K562 (cell line): ENCODE data around the gene CREB3L1. TPM values are rescaled to one million over a fixed set of nuclear protein-coding genes. Genes with fewer than 3 reads are reported as not detected.

Source experiments
- ASH1L ChIP-seq: fragments of 450-650 bp; IDR thresholded peaks from 2 replicates; pipeline ENCODE4 v1.6.1; 2018; ENCODE audit warnings: borderline replicate concordance, mild to moderate bottlenecking, low read depth; ENCODE audit not compliant: partially characterized antibody
- C11orf30 ChIP-seq: fragments of 450-650 bp; IDR thresholded peaks from 2 replicates; pipeline ENCODE4 v1.6.1; 2016; ENCODE audit warnings: low read depth, mild to moderate bottlenecking
- CCNT2 ChIP-seq: IDR thresholded peaks from 2 replicates; pipeline ENCODE4 v1.6.1; 2011; ENCODE audit warnings: borderline replicate concordance, low read depth, mild to moderate bottlenecking, moderate library complexity, mixed read lengths, low read length; ENCODE audit not compliant: insufficient read length; ENCODE audit errors: extremely low read depth
- FOXA3 ChIP-seq, 2 experiments: fragments of 450-650 bp in 1 of 2; sonication (generic) in 1 of 2; formaldehyde crosslinking; IDR thresholded peaks in 1 of 2; conservative IDR thresholded peaks in 1 of 2; 2 replicates each; pipeline versions ENCODE4 v1.4.0 to v1.8.0; 2020 to 2022; ENCODE audit warnings: mild to moderate bottlenecking in 2 of 2, missing genetic modification reagents in 1 of 2
- GATAD2A ChIP-seq: fragments of 450-650 bp; IDR thresholded peaks from 2 replicates; pipeline ENCODE4 v1.6.1; 2017
- HSF4 ChIP-seq: fragments of 250-450 bp; sonication (Bioruptor Pico); IDR thresholded peaks from 2 replicates; pipeline ENCODE4 v2.1.2; 2022; ENCODE audit warnings: mild to moderate bottlenecking, moderate library complexity, borderline replicate concordance
- IFI16 ChIP-seq: fragments of 250-450 bp; sonication (Bioruptor Pico); IDR thresholded peaks from 2 replicates; pipeline ENCODE4 v2.1.2; 2022; ENCODE audit warnings: mild to moderate bottlenecking, inconsistent platforms
- MAZ ChIP-seq, 2 experiments: fragments of 450-650 bp in 1 of 2; sonication (generic) in 1 of 2; formaldehyde crosslinking; IDR thresholded peaks in 1 of 2; conservative IDR thresholded peaks in 1 of 2; 2 replicates each; pipeline versions ENCODE4 v1.4.0 to v1.5.0; 2020; ENCODE audit warnings: mild to moderate bottlenecking in 1 of 2, missing genetic modification reagents in 1 of 2
- MECOM ChIP-seq: fragments of 250-450 bp; sonication (Bioruptor Pico); IDR thresholded peaks from 2 replicates; pipeline ENCODE4 v1.8.0; 2022; ENCODE audit warnings: inconsistent platforms
- NFIX ChIP-seq: fragments of 250-450 bp; sonication (Bioruptor Pico); IDR thresholded peaks from 2 replicates; pipeline ENCODE4 v1.4.0; 2020; ENCODE audit warnings: low read depth, mild to moderate bottlenecking, moderate library complexity
- NFXL1 ChIP-seq: fragments of 450-650 bp; formaldehyde crosslinking; IDR thresholded peaks from 2 replicates; pipeline ENCODE4 v1.4.0; 2021; ENCODE audit warnings: mild to moderate bottlenecking
- NR1H2 ChIP-seq: sonication (generic); formaldehyde crosslinking; IDR thresholded peaks from 2 replicates; pipeline ENCODE4 v1.4.0; 2020; ENCODE audit warnings: mild to moderate bottlenecking, missing genetic modification reagents
- PML ChIP-seq: IDR thresholded peaks from 2 replicates; pipeline ENCODE4 v1.6.1; 2012; ENCODE audit warnings: low read length, inconsistent platforms
- PURB ChIP-seq: sonication (generic); formaldehyde crosslinking; IDR thresholded peaks from 2 replicates; pipeline ENCODE4 v1.9.0; 2021; ENCODE audit warnings: low read depth, mild to moderate bottlenecking, missing genetic modification reagents
- SAFB ChIP-seq: fragments of 200-400 bp; formaldehyde crosslinking; IDR thresholded peaks from 2 replicates; pipeline ENCODE4 v1.6.1; 2017; ENCODE audit warnings: low read depth, low read length, borderline replicate concordance
- TAF7 ChIP-seq: fragments of 450-650 bp; IDR thresholded peaks from 2 replicates; pipeline ENCODE4 v1.6.1; 2016; ENCODE audit warnings: missing genetic modification characterization, missing compliant biosample characterization
- TAF9B ChIP-seq: fragments of 450-650 bp; IDR thresholded peaks from 2 replicates; pipeline ENCODE4 v1.6.1; 2018; ENCODE audit warnings: mild to moderate bottlenecking; ENCODE audit not compliant: partially characterized antibody
- ZNF785 ChIP-seq: fragments of 250-450 bp; sonication (Bioruptor Pico); IDR thresholded peaks from 2 replicates; pipeline ENCODE4 v1.4.0; 2020; ENCODE audit warnings: mild to moderate bottlenecking
- polyA plus RNA-seq, 8 experiments: library from polyadenylated mRNA; depleted of rRNA in 4 of 8; stranded (reverse) in 5 of 8; unstranded in 3 of 8; fragments of >200 nt; fragmentation: Nextera tagmentation in 2 of 8; fragmentation: Illumina TruSeq in 1 of 8; extraction: Ambion mirVana in 2 of 8; extraction: Trizol in 1 of 8; gene quantifications; 2 replicates each; pipeline versions ENCODE4 v1.2.1 to v1.2.3, GENCODE V29; 2011 to 2014; ENCODE audit warnings: inconsistent platforms in 1 of 8, missing spikeins in 1 of 8
- total RNA-seq, 7 experiments: library from RNA; depleted of rRNA in 6 of 7; stranded (reverse); fragments of >200 nt in 6 of 7; fragmentation: Illumina TruSeq in 2 of 7; extraction: Trizol in 2 of 7; gene quantifications; 2 replicates each; pipeline versions ENCODE4 v1.2.1 to v1.2.3, GENCODE V29; 2011 to 2021; ENCODE audit warnings: low replicate concordance in 1 of 7
- TF ChIP-seq, protein P1 (sequence below): fragments of 250-450 bp; sonication (Bioruptor Pico); IDR thresholded peaks from 2 replicates; pipeline ENCODE4 v1.4.0; 2020; ENCODE audit warnings: borderline replicate concordance
- TF ChIP-seq, protein P2 (sequence below), 2 experiments: fragments of 450-650 bp in 1 of 2; sonication (generic) in 1 of 2; formaldehyde crosslinking; conservative IDR thresholded peaks; 2 replicates each; pipeline versions ENCODE4 v1.4.0 to v1.8.1; 2020 to 2022; ENCODE audit warnings: mild to moderate bottlenecking in 1 of 2, missing genetic modification reagents in 1 of 2
- TF ChIP-seq, protein P3 (sequence below): sonication (generic); formaldehyde crosslinking; IDR thresholded peaks from 2 replicates; pipeline ENCODE4 v1.8.0; 2022; ENCODE audit warnings: mild to moderate bottlenecking, missing genetic modification reagents, borderline replicate concordance
- TF ChIP-seq, protein P4 (sequence below): fragments of 450-650 bp; formaldehyde crosslinking; IDR thresholded peaks from 2 replicates; pipeline ENCODE4 v1.4.0; 2020; ENCODE audit warnings: mild to moderate bottlenecking

The CREB3L1 gene
- total and polyA plus RNA-seq, 9 of the 15 experiments (the other 6 are each of a cell fraction or from before 2014, with no cell fraction given): 1.2 to 27.6 (median 3.7) TPM

DNA sequence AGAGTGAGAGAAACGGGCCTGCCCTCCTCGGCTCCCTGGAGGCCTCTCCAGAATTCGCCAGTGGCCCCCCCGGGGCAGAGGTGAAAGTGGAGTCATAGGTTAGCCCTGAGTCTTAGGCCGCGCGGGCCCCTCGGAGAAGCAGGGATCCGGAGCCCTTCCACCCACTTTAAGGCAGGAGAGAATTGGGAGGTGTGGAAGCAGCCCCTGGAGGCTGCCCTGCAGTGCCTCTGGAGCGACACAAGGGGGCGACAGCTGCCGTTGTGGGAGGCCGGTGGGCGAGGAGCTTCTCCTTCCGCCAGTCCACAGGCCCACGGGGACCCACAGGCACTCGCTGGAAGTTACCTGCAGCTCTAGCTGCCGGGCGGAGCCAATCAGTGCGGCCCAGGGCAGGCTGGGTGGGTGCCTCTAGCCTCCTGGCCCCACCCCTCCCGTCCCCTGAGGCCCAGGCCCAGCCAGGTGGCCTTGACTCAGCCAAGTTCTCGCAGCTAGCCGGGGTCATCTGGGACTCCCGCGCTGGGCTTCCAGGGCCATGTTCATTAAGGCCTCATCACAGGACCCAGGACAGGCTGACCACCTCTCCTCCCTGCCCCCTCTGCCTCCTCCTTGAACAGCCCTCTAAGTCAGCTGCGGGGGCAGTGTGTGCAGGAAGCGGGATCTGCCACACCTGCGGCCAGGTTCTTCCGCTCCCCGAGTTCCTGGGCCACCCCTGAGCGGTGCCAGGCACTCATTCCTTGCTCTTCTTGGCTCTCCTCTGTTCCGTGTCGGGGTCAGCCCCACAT, 74.8 kb downstream of the CREB3L1 start (continued):
- TF ChIP-seq, protein P1, sequence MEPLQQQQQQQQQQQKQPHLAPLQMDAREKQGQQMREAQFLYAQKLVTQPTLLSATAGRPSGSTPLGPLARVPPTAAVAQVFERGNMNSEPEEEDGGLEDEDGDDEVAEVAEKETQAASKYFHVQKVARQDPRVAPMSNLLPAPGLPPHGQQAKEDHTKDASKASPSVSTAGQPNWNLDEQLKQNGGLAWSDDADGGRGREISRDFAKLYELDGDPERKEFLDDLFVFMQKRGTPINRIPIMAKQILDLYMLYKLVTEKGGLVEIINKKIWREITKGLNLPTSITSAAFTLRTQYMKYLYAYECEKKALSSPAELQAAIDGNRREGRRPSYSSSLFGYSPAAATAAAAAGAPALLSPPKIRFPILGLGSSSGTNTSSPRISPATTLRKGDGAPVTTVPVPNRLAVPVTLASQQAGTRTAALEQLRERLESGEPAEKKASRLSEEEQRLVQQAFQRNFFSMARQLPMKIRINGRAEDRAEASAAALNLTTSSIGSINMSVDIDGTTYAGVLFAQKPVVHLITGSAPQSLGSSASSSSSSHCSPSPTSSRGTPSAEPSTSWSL: no peak
- TF ChIP-seq, protein P2, sequence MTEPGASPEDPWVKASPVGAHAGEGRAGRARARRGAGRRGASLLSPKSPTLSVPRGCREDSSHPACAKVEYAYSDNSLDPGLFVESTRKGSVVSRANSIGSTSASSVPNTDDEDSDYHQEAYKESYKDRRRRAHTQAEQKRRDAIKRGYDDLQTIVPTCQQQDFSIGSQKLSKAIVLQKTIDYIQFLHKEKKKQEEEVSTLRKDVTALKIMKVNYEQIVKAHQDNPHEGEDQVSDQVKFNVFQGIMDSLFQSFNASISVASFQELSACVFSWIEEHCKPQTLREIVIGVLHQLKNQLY (CRISPR knock-in tag; conservative IDR thresholded peaks at IDR 0.05): no peak
- TF ChIP-seq, protein P3, sequence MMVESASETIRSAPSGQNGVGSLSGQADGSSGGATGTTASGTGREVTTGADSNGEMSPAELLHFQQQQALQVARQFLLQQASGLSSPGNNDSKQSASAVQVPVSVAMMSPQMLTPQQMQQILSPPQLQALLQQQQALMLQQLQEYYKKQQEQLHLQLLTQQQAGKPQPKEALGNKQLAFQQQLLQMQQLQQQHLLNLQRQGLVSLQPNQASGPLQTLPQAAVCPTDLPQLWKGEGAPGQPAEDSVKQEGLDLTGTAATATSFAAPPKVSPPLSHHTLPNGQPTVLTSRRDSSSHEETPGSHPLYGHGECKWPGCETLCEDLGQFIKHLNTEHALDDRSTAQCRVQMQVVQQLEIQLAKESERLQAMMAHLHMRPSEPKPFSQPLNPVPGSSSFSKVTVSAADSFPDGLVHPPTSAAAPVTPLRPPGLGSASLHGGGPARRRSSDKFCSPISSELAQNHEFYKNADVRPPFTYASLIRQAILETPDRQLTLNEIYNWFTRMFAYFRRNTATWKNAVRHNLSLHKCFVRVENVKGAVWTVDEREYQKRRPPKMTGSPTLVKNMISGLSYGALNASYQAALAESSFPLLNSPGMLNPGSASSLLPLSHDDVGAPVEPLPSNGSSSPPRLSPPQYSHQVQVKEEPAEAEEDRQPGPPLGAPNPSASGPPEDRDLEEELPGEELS (CRISPR knock-in tag): no peak
- TF ChIP-seq NFIX (no peak), NR1H2 (no peak), ZNF785 (CRISPR knock-in tag) (no peak), TAF9B (no peak), IFI16 (no peak), TAF7 (tag) (no peak), PML (no peak), HSF4 (CRISPR knock-in tag) (no peak), MAZ (CRISPR knock-in tag; conservative IDR thresholded peaks at IDR 0.05 in 1 of 2, IDR thresholded peaks at IDR 0.05 in 1 of 2) (peak in 1 of 2 experiments; percentile 55; a peak in 2 of 4 replicates), ASH1L (no peak), C11orf30 (peak; percentile 74), SAFB (peak; percentile 73; the same call in 1 of the 2 replicates), PURB (no peak), GATAD2A (no peak), FOXA3 (CRISPR knock-in tag; conservative IDR thresholded peaks at IDR 0.05 in 1 of 2, IDR thresholded peaks at IDR 0.05 in 1 of 2) (0 out of 4 replicates have a peak, but pooled peaks of 1 of the 2 experiments have one; percentile 48), NFXL1 (CRISPR knock-in tag) (no peak), MECOM (no peak), CCNT2 (no peak)
- TF ChIP-seq, protein P4, sequence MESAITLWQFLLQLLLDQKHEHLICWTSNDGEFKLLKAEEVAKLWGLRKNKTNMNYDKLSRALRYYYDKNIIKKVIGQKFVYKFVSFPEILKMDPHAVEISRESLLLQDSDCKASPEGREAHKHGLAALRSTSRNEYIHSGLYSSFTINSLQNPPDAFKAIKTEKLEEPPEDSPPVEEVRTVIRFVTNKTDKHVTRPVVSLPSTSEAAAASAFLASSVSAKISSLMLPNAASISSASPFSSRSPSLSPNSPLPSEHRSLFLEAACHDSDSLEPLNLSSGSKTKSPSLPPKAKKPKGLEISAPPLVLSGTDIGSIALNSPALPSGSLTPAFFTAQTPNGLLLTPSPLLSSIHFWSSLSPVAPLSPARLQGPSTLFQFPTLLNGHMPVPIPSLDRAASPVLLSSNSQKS (CRISPR knock-in tag): no peak
